Heart right ventricle (tissue), 16 donors: Measurements from ENCODE around the gene ACSL6. TPM values are rescaled to one million over a fixed set of nuclear protein-coding genes. Genes with fewer than 3 reads are reported as not detected.

Source experiments
- ATAC-seq, 8 donors: fragments of 200-7000 bp; cut with Tn5 transposase; one replicate each; pipeline ENCODE4 v1.9.1; 2020; ENCODE audit warnings: mild to moderate bottlenecking in 8 of 8, moderate library complexity in 8 of 8, moderate number of reproducible peaks in 1 of 8
- DNase-seq, 2 donors: peaks; one replicate each; pipeline ENCODE4 v3.0.0-alpha.2; 2020
- H3K27ac ChIP-seq, 10 donors: fragments of 200-600 bp; sonication (generic) in 2 of 10; one replicate each; pipeline versions ENCODE4 v1.5.0 to v1.8.0; 2020 to 2022; ENCODE audit warnings: mild to moderate bottlenecking in 3 of 10
- H3K27me3 ChIP-seq, 7 donors: fragments of 200-600 bp; one replicate each; pipeline ENCODE4 v1.8.0; 2021 to 2022; ENCODE audit warnings: mild to moderate bottlenecking in 2 of 7
- H3K36me3 ChIP-seq, 9 donors: fragments of 200-600 bp; sonication (generic) in 1 of 9; one replicate each; pipeline versions ENCODE4 v1.5.0 to v1.8.0; 2020 to 2022; ENCODE audit warnings: mild to moderate bottlenecking in 2 of 9
- H3K4me1 ChIP-seq, 9 donors: fragments of 200-600 bp; sonication (generic) in 1 of 9; one replicate each; pipeline versions ENCODE4 v1.5.0 to v1.8.0; 2020 to 2022; ENCODE audit warnings: mild to moderate bottlenecking in 4 of 9
- H3K4me3 ChIP-seq, 10 donors: fragments of 200-600 bp; sonication (generic) in 2 of 10; one replicate each; pipeline versions ENCODE4 v1.5.0 to v1.8.0; 2020 to 2022; ENCODE audit warnings: mild to moderate bottlenecking in 7 of 10, moderate library complexity in 2 of 10
- H3K9me3 ChIP-seq, 11 donors: fragments of 200-600 bp in 10 of 11; sonication (generic) in 2 of 11; one replicate each; pipeline versions ENCODE4 v1.5.0 to v1.8.0; 2013 to 2022; ENCODE audit warnings: mild to moderate bottlenecking in 2 of 11, control low read depth in 1 of 11, moderate library complexity in 1 of 11
- CTCF ChIP-seq, 9 donors: fragments of 200-600 bp; sonication (generic) in 2 of 9; IDR thresholded peaks; one replicate each; pipeline versions ENCODE4 v1.5.0 to v1.8.0; 2021 to 2022; ENCODE audit warnings: antibody characterized with exemption in 9 of 9, mild to moderate bottlenecking in 5 of 9, moderate library complexity in 1 of 9
- WGBS, 2 donors: extraction: QIAGEN DNeasy Blood & Tissue Kit; methylation state at CpG; one replicate each; pipeline ENCODE4 v1.1.7; 2013; ENCODE audit warnings: inconsistent platforms in 1 of 2; 5-methylcytosine and 5-hydroxymethylcytosine counted together
- intact Hi-C, 10 donors: fragments of 100-400 bp; cut with DNase I; formaldehyde crosslinking; loops; one replicate each; pipeline versions ENCODE4 v1.11.1 to v1.14.2; 2022
- polyA plus RNA-seq, 2 donors: library from polyadenylated mRNA; stranded (reverse); fragments of 200-250 nt; gene quantifications; one replicate each; pipeline ENCODE4 v1.2.3, GENCODE V29; 2013
- total RNA-seq, 10 donors: library from RNA; stranded (reverse); fragmentation: NEBNext Ultra II Directional in 3 of 10; extraction: Animal tissue kit (Norgen Biotek cat#: 25700) in 3 of 10; gene quantifications; one replicate each; pipeline versions ENCODE4 v1.2.1 to v1.2.4, GENCODE V29; 2021 to 2023
- donor health status: Arrhythmogenic right ventricular cardiomyopathy.
- donor health status: ischemic (EF 13 %, LVEDD 7.1; RV severe dilation, severe dysfunction).
- donor health status: healthy with polysubstance abuse.
- donor health status: DM: no; HTN: yes; CAD: no.
- donor health status: DM: no; HTN: no; CAD: no.
- donor health status: ischemic (EF 25% LVEDD 6.9; RV normal size, moderate dysfunction).
- donor health status: ischemic (EF 25% LVEDD 5.7; RV mildly dilated, moderate dysfunction).
- donor health status: healthy.
- donor health status: DM: yes; HTN: yes; CAD: no.
- donor health status: Ischemic cardiomyopathy.
- donor health status: ischemic (EF 35%, LVEDD 5.7; RV mildly dilated, moderate dysfunction).
- donor health status: nonischemic (EF 11% LVEDD 7.7; RV severe dilation, severe dysfunction).
- donor health status: DM: yes; HTN: yes; CAD: no.
- donor health status: PGD.
- donor health status: ischemic (EF 29% LVEDD 5.4; RV normal size, mild dysfunction).
- donor health status: nonischemic (EF 23%, LVEDD 6.1; RV moderate dilation, normal function).

The ACSL6 gene
- total and polyA plus RNA-seq, 12 donors: 0.26 to 7.0 (median 3.0) TPM

- no peak for TF ChIP-seq CTCF (IDR thresholded peaks at IDR 0.05)
- Histone ChIP-seq H3K27ac (no peak overlapping the region), H3K4me1 (peaks cover 0 to 10% (median 0%) of the 10 kb centered on the region in 9 donors), H3K4me3 (no peak overlapping the region), H3K27me3 (no peaks in the 10 kb centered on the region), H3K36me3 (no peaks in the 10 kb centered on the region), H3K9me3 (no peaks in the 10 kb centered on the region)
- DNase-seq (no peak), ATAC-seq (peak in 3 of 8 donors; percentile 11 to 50 (median 36))
- 52 to 58% methylated on average over 2 of the region's 2 CpGs for WGBS, 2 donors
- intact Hi-C loops: no loop called here
Observed at GRCh38 chr5:131983244-131983771, 28.1 kb downstream of the ACSL6 start.

GRCh38 chr5:131981516-131981915 is 29.9 kb downstream of the ACSL6 start:
- 78 to 81% methylated on average over 4 of the region's 4 CpGs for WGBS, 2 donors
- Histone ChIP-seq H3K9me3 (no peaks in the 10 kb centered on the region), H3K4me3 (no peak overlapping the region), H3K4me1 (peaks cover 0 to 10% (median 0%) of the 10 kb centered on the region in 9 donors), H3K36me3 (no peaks in the 10 kb centered on the region), H3K27me3 (no peaks in the 10 kb centered on the region), H3K27ac (no peak overlapping the region)
- no peak for DNase-seq
- no peak for TF ChIP-seq CTCF (IDR thresholded peaks at IDR 0.05)
- no peak for ATAC-seq
- intact Hi-C loops: no loop called here

- TF ChIP-seq CTCF (IDR thresholded peaks at IDR 0.05): no peak
- no peak for DNase-seq
- no peaks in the 10 kb centered on the region for H3K36me3 ChIP-seq
- intact Hi-C loops: no loop called here
- no peak for ATAC-seq
- no peaks in the 10 kb centered on the region for H3K27me3 ChIP-seq
- no peaks in the 10 kb centered on the region for H3K9me3 ChIP-seq
- H3K4me3 ChIP-seq: no peak overlapping the region
- WGBS, 2 donors: 77 to 78% methylated on average over 4 of the region's 4 CpGs
- H3K27ac ChIP-seq: no peak overlapping the region
- H3K4me1 ChIP-seq: peaks cover 0 to 10% (median 0%) of the 10 kb centered on the region in 9 donors
Observed at GRCh38 chr5:131980696-131981095, 30.8 kb downstream of the ACSL6 start.

- H3K36me3 ChIP-seq: no peaks in the 10 kb centered on the region
- no peak overlapping the region for H3K4me3 ChIP-seq
- WGBS, 2 donors: 64 to 88% methylated on average over 4 of the region's 4 CpGs
- intact Hi-C loops: no loop called here
- H3K27me3 ChIP-seq: no peaks in the 10 kb centered on the region
- H3K27ac ChIP-seq: no peak overlapping the region
- no peak for DNase-seq
- H3K4me1 ChIP-seq: peaks cover 0 to 10% (median 0%) of the 10 kb centered on the region in 9 donors
- no peak for TF ChIP-seq CTCF (IDR thresholded peaks at IDR 0.05)
- no peak for ATAC-seq
- no peaks in the 10 kb centered on the region for H3K9me3 ChIP-seq
Observed at GRCh38 chr5:131979816-131980215, 31.6 kb downstream of the ACSL6 start.
